HG03439 (cell line): Measurements from ENCODE around the gene POLR1A.

Source experiments
- ATAC-seq: cut with Tn5 transposase; IDR thresholded peaks from one replicate; pipeline ENCODE4 v1.9.1; 2021; ENCODE audit warnings: mild to moderate bottlenecking, moderate library complexity; ENCODE audit not compliant: unreplicated experiment

POLR1A gene

GRCh38 chr2:86097114-86097896 is 8.4 kb downstream of the POLR1A start:
- ATAC-seq = no peak

GRCh38 chr2:86094229-86094628 is 11.5 kb downstream of the POLR1A start:
- no peak for ATAC-seq

GRCh38 chr2:86087936-86088850 is 17.5 kb downstream of the POLR1A start:
- no peak for ATAC-seq

GRCh38 chr2:86082756-86083155 is 22.9 kb downstream of the POLR1A start:
- ATAC-seq = no peak

- no peak for ATAC-seq
Observed at GRCh38 chr2:86081724-86082123, 24.0 kb downstream of the POLR1A start.

GRCh38 chr2:86079981-86080911 is 25.4 kb downstream of the POLR1A start:
- ATAC-seq = peak; percentile 75

- ATAC-seq = no peak
Observed at GRCh38 chr2:86078774-86079545, 26.7 kb downstream of the POLR1A start.

GRCh38 chr2:86075886-86076285 is 29.8 kb downstream of the POLR1A start:
- no peak for ATAC-seq

GRCh38 chr2:86074811-86075210 is 30.9 kb downstream of the POLR1A start:
- ATAC-seq = no peak

GRCh38 chr2:86074256-86074655 is 31.4 kb downstream of the POLR1A start:
- ATAC-seq = no peak

- no peak for ATAC-seq
Observed at GRCh38 chr2:86073225-86073624, 32.5 kb downstream of the POLR1A start.

- ATAC-seq = no peak
Observed at GRCh38 chr2:86072271-86072858, 33.3 kb downstream of the POLR1A start.

GRCh38 chr2:86070868-86071267 is 34.8 kb downstream of the POLR1A start:
- no peak for ATAC-seq

- ATAC-seq = no peak
Observed at GRCh38 chr2:86069783-86070339, 35.8 kb downstream of the POLR1A start.

GRCh38 chr2:86069091-86069685 is 36.5 kb downstream of the POLR1A start:
- ATAC-seq = no peak

GRCh38 chr2:86068648-86069047 is 37.0 kb downstream of the POLR1A start:
- ATAC-seq = no peak

- no peak for ATAC-seq
Observed at GRCh38 chr2:86068136-86068588, 37.5 kb downstream of the POLR1A start.

GRCh38 chr2:86066915-86067314 is 38.8 kb downstream of the POLR1A start:
- ATAC-seq = no peak

GRCh38 chr2:86066007-86066578 is 39.6 kb downstream of the POLR1A start:
- no peak for ATAC-seq
